ENCODE data around the gene PLD2.
A peak's percentile ranks its signal among the peaks of the same experiment; 100 is the strongest.

The PLD2 gene

GRCh38 chr17:4777969-4778760, 28.8 kb upstream of the PLD2 start:
- Histone ChIP-seq H3K9me3 (no peaks in the 10 kb centered on the region), H3K36me3 (no peaks in the 10 kb centered on the region), H3K4me3 (no peak overlapping the region), H3K27ac (no peak overlapping the region), H3K9ac (no peak overlapping the region), H4K20me1 (no peaks in the 10 kb centered on the region), H3K4me1 (peaks cover 51% of the 10 kb centered on the region), H3K27me3 (peaks cover 10% of the 10 kb centered on the region), H3K4me2 (no peak overlapping the region)
- no peak for TF ChIP-seq Cebpa-rat (IDR thresholded peaks at IDR 0.05)

- H3K4me3 ChIP-seq, result no peak overlapping the region
- no peak overlapping the region for H3K9ac ChIP-seq
- H3K4me2 ChIP-seq, result no peak overlapping the region
- H3K27me3 ChIP-seq, result peaks cover 33% of the 10 kb centered on the region
- no peak overlapping the region for H3K27ac ChIP-seq
- H3K36me3 ChIP-seq, result no peaks in the 10 kb centered on the region
- peaks cover 31% of the 10 kb centered on the region for H3K4me1 ChIP-seq
- H4K20me1 ChIP-seq, result peaks cover 4% of the 10 kb centered on the region; the same call in 1 of the 2 replicates
- H3K9me3 ChIP-seq, result no peaks in the 10 kb centered on the region
- no peak for TF ChIP-seq Cebpa-rat (IDR thresholded peaks at IDR 0.05)
Observed at GRCh38 chr17:4780325-4780955, 26.5 kb upstream of the PLD2 start.

- peaks cover 55% of the 10 kb centered on the region for H3K27me3 ChIP-seq
- no peak for TF ChIP-seq Cebpa-rat (IDR thresholded peaks at IDR 0.05)
- H3K27ac ChIP-seq, result no peak overlapping the region
- no peak overlapping the region for H3K4me3 ChIP-seq
- H4K20me1 ChIP-seq, result peaks cover 21% of the 10 kb centered on the region
- peaks cover 27% of the 10 kb centered on the region for H3K4me1 ChIP-seq
- H3K4me2 ChIP-seq, result no peak overlapping the region
- no peaks in the 10 kb centered on the region for H3K9me3 ChIP-seq
- H3K36me3 ChIP-seq, result no peaks in the 10 kb centered on the region
- H3K9ac ChIP-seq, result no peak overlapping the region
Observed at GRCh38 chr17:4782652-4783051, 24.3 kb upstream of the PLD2 start.

- H3K27me3 ChIP-seq, result peaks cover 75% of the 10 kb centered on the region
- TF ChIP-seq Cebpa-rat (IDR thresholded peaks at IDR 0.05), result no peak
- H3K36me3 ChIP-seq, result no peaks in the 10 kb centered on the region
- H3K9me3 ChIP-seq, result no peaks in the 10 kb centered on the region
- peak overlapping the region; percentile 29; the same call in 1 of the 2 replicates for H3K4me2 ChIP-seq
- no peak overlapping the region for H3K4me3 ChIP-seq
- H3K4me1 ChIP-seq, result peaks cover 41% of the 10 kb centered on the region
- no peak overlapping the region for H3K9ac ChIP-seq
- H4K20me1 ChIP-seq, result peaks cover 30% of the 10 kb centered on the region
- no peak overlapping the region for H3K27ac ChIP-seq
Observed at GRCh38 chr17:4785311-4786105, 21.4 kb upstream of the PLD2 start.

GRCh38 chr17:4786106-4786511, 20.8 kb upstream of the PLD2 start, which contains the start of gene VMO1:
VMO1 (minus strand) TSS chr17:4786364; CDS start chr17:4786352, 12 bp downstream.
- Histone ChIP-seq H3K4me3 (no peak within 1 kb of the TSS), H3K27me3 (peaks cover 75% of the 10 kb centered on the region), H3K4me2 (peak within 1 kb of the TSS; percentile 29; the same call in 1 of the 2 replicates), H4K20me1 (peaks cover 30% of the 10 kb centered on the region), H3K9me3 (no peaks in the 10 kb centered on the region), H3K9ac (no peak within 1 kb of the TSS), H3K27ac (no peak within 1 kb of the TSS), H3K36me3 (no peaks in the 10 kb centered on the region), H3K4me1 (peaks cover 44% of the 10 kb centered on the region)
- TF ChIP-seq Cebpa-rat (IDR thresholded peaks at IDR 0.05), result no peak

- peaks cover 30% of the 10 kb centered on the region for H4K20me1 ChIP-seq
- H3K27ac ChIP-seq, result no peak overlapping the region
- H3K36me3 ChIP-seq, result no peaks in the 10 kb centered on the region
- H3K27me3 ChIP-seq, result peaks cover 75% of the 10 kb centered on the region
- no peaks in the 10 kb centered on the region for H3K9me3 ChIP-seq
- H3K9ac ChIP-seq, result no peak overlapping the region
- no peak for TF ChIP-seq Cebpa-rat (IDR thresholded peaks at IDR 0.05)
- H3K4me2 ChIP-seq, result peak overlapping the region; percentile 29; the same call in 1 of the 2 replicates
- no peak overlapping the region for H3K4me3 ChIP-seq
- H3K4me1 ChIP-seq, result peaks cover 44% of the 10 kb centered on the region
Observed at GRCh38 chr17:4786516-4786915, 20.4 kb upstream of the PLD2 start.

- H4K20me1 ChIP-seq, result peaks cover 30% of the 10 kb centered on the region
- peaks cover 64% of the 10 kb centered on the region for H3K27me3 ChIP-seq
- no peak for TF ChIP-seq Cebpa-rat (IDR thresholded peaks at IDR 0.05)
- H3K4me1 ChIP-seq, result peaks cover 44% of the 10 kb centered on the region
- H3K9ac ChIP-seq, result peak overlapping the region; percentile 79; the same call in 1 of the 2 replicates
- no peaks in the 10 kb centered on the region for H3K36me3 ChIP-seq
- no peaks in the 10 kb centered on the region for H3K9me3 ChIP-seq
- no peak overlapping the region for H3K27ac ChIP-seq
- peak overlapping the region; percentile 75 for H3K4me3 ChIP-seq
- peak overlapping the region; percentile 99 for H3K4me2 ChIP-seq
Observed at GRCh38 chr17:4788159-4788806, 18.7 kb upstream of the PLD2 start.

- Histone ChIP-seq H3K9me3 (no peaks in the 10 kb centered on the region), H4K20me1 (peaks cover 30% of the 10 kb centered on the region), H3K4me1 (peaks cover 44% of the 10 kb centered on the region), H3K27me3 (peaks cover 56% of the 10 kb centered on the region), H3K9ac (peak within 1 kb of the TSS; percentile 79), H3K27ac (peak within 1 kb of the TSS; percentile 72), H3K4me2 (peak within 1 kb of the TSS; percentile 99), H3K36me3 (no peaks in the 10 kb centered on the region), H3K4me3 (peak within 1 kb of the TSS; percentile 75)
- no peak for TF ChIP-seq Cebpa-rat (IDR thresholded peaks at IDR 0.05)
Observed at GRCh38 chr17:4788807-4789700, 17.9 kb upstream of the PLD2 start, which contains the start of gene GLTPD2. GLTPD2 (plus strand) TSS chr17:4788964; CDS start chr17:4789012, 48 bp downstream.
